ENCODE data around the gene EPOP. TPM values are rescaled to one million over a fixed set of nuclear protein-coding genes. Genes with fewer than 3 reads are reported as not detected.

The EPOP gene
- total and polyA plus RNA-seq, 4 donors, result 0.32 to 1.9 (median 1.1) TPM

DNA sequence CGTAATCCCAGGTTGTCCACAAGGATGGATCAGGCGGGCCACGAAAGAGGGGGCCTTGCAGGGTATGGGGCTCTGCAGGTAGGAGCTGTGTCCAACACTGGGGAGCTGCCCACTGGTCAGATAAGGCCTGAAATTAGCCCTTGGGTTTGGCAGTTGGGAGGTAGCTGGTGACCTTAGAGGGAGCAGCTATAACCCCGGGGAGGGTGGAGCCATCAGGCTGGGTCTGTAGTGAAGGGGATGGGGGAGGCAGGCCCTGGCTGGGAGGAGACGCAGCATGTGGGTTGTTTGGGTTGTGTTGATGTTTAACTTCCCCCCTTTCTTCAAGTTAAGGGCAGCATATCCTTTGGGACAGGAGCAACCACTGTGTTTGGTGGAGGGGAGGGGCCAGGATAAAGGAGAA lies 36.2 kb upstream of the EPOP start:
- DNase-seq (ENCODE audit: low spot score), result no peak
- Histone ChIP-seq H3K9me3 (ENCODE audit: control insufficient read depth in 4 of 4, low read length in 3 of 4) (no peaks in the 10 kb centered on the region), H3K27me3 (ENCODE audit: control insufficient read depth in 4 of 4, insufficient read depth in 4 of 4, low read length in 3 of 4) (no peaks in the 10 kb centered on the region), H3K9ac (ENCODE audit: low read depth in 1 of 2, low read length in 2 of 2) (no peak overlapping the region), H3K36me3 (ENCODE audit: control insufficient read depth in 4 of 4, insufficient read depth in 3 of 4, low read depth in 1 of 4, low read length in 3 of 4) (peaks cover 6 to 37% (median 12%) of the 10 kb centered on the region in 4 donors), H3K4me3 (ENCODE audit: low read depth in 1 of 3, low read length in 3 of 3) (no peak overlapping the region), H3K4me1 (ENCODE audit: control insufficient read depth in 4 of 4, insufficient read depth in 4 of 4, low read length in 3 of 4) (peaks cover 0 to 11% (median 4%) of the 10 kb centered on the region in 4 donors), H3K27ac (ENCODE audit: low read depth in 1 of 2, low read length in 2 of 2) (no peak overlapping the region)
- 86% methylated on average over 5 of the region's 5 CpGs for WGBS
- TF ChIP-seq HNF4A (conservative IDR thresholded peaks at IDR 0.05) (no peak), TAF1 (conservative IDR thresholded peaks at IDR 0.05) (no peak), HNF4G (IDR thresholded peaks at IDR 0.05) (no peak), EGR1 (IDR thresholded peaks at IDR 0.05; ENCODE audit: low read depth in 2 of 2) (no peak), REST (IDR thresholded peaks at IDR 0.05) (no peak), YY1 (IDR thresholded peaks at IDR 0.05) (no peak), FOXA1 (IDR thresholded peaks at IDR 0.05) (no peak)

DNA sequence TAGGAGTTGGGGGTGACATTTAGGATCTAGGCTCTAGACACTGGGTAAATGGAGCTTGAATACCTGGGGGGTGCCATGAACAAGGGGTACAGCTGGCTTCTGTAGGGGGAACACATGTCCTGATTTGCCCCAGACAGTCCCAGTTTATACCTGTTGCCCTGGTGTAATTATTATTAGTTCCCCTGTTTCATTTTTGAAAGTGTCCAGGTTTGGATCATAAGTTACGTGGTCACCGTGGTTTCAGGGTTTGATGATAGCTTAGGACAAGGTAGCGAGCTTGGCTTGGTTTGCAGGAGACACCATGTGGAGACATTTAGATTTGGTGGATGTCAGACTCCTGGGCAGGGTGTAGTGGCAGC lies 35.8 kb upstream of the EPOP start:
- Histone ChIP-seq H3K4me3 (ENCODE audit: low read depth in 1 of 3, low read length in 3 of 3) (no peak overlapping the region), H3K9me3 (ENCODE audit: control insufficient read depth in 4 of 4, low read length in 3 of 4) (no peaks in the 10 kb centered on the region), H3K36me3 (ENCODE audit: control insufficient read depth in 4 of 4, insufficient read depth in 3 of 4, low read depth in 1 of 4, low read length in 3 of 4) (peaks cover 6 to 33% (median 10%) of the 10 kb centered on the region in 4 donors), H3K9ac (ENCODE audit: low read depth in 1 of 2, low read length in 2 of 2) (no peak overlapping the region), H3K27ac (ENCODE audit: low read depth in 1 of 2, low read length in 2 of 2) (no peak overlapping the region), H3K27me3 (ENCODE audit: control insufficient read depth in 4 of 4, insufficient read depth in 4 of 4, low read length in 3 of 4) (no peaks in the 10 kb centered on the region), H3K4me1 (ENCODE audit: control insufficient read depth in 4 of 4, insufficient read depth in 4 of 4, low read length in 3 of 4) (peaks cover 0 to 12% (median 5%) of the 10 kb centered on the region in 4 donors)
- TF ChIP-seq SP1 (IDR thresholded peaks at IDR 0.05) (no peak), JUND (IDR thresholded peaks at IDR 0.05) (no peak), TAF1 (conservative IDR thresholded peaks at IDR 0.05) (no peak), FOXA2 (IDR thresholded peaks at IDR 0.05) (no peak), HNF4G (IDR thresholded peaks at IDR 0.05) (no peak)
- TF ChIP-seq, protein P1, sequence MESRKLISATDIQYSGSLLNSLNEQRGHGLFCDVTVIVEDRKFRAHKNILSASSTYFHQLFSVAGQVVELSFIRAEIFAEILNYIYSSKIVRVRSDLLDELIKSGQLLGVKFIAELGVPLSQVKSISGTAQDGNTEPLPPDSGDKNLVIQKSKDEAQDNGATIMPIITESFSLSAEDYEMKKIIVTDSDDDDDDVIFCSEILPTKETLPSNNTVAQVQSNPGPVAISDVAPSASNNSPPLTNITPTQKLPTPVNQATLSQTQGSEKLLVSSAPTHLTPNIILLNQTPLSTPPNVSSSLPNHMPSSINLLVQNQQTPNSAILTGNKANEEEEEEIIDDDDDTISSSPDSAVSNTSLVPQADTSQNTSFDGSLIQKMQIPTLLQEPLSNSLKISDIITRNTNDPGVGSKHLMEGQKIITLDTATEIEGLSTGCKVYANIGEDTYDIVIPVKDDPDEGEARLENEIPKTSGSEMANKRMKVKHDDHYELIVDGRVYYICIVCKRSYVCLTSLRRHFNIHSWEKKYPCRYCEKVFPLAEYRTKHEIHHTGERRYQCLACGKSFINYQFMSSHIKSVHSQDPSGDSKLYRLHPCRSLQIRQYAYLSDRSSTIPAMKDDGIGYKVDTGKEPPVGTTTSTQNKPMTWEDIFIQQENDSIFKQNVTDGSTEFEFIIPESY (IDR thresholded peaks at IDR 0.05), result no peak
- no peak for DNase-seq (ENCODE audit: low spot score)
- 96% methylated on average over 3 of the region's 3 CpGs for WGBS

GRCh38 chr17:38709864-38710603 lies 35.3 kb upstream of the EPOP start:
- no peak overlapping the region for H3K4me3 ChIP-seq (ENCODE audit: low read depth in 1 of 3, low read length in 3 of 3)
- H3K9ac ChIP-seq (ENCODE audit: low read depth in 1 of 2, low read length in 2 of 2), result no peak overlapping the region
- TF ChIP-seq JUND (IDR thresholded peaks at IDR 0.05) (no peak), CTCF (IDR thresholded peaks at IDR 0.05; ENCODE audit: low read depth, low read length, missing input control) (no peak), REST (IDR thresholded peaks at IDR 0.05) (no peak), RAD21 (IDR thresholded peaks at IDR 0.05) (no peak)
- TF ChIP-seq, protein P2, sequence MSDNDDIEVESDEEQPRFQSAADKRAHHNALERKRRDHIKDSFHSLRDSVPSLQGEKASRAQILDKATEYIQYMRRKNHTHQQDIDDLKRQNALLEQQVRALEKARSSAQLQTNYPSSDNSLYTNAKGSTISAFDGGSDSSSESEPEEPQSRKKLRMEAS (IDR thresholded peaks at IDR 0.05), result no peak
- H3K27me3 ChIP-seq (ENCODE audit: control insufficient read depth in 4 of 4, insufficient read depth in 4 of 4, low read length in 3 of 4), result no peaks in the 10 kb centered on the region
- no peak for DNase-seq (ENCODE audit: low spot score)
- H3K27ac ChIP-seq (ENCODE audit: low read depth in 1 of 2, low read length in 2 of 2), result no peak overlapping the region
- H3K36me3 ChIP-seq (ENCODE audit: control insufficient read depth in 4 of 4, insufficient read depth in 3 of 4, low read depth in 1 of 4, low read length in 3 of 4), result peaks cover 5 to 28% (median 7%) of the 10 kb centered on the region in 4 donors
- WGBS, result 84% methylated on average over 13 of the region's 13 CpGs
- peaks cover 0 to 12% (median 5%) of the 10 kb centered on the region in 4 donors for H3K4me1 ChIP-seq (ENCODE audit: control insufficient read depth in 4 of 4, insufficient read depth in 4 of 4, low read length in 3 of 4)
- no peaks in the 10 kb centered on the region for H3K9me3 ChIP-seq (ENCODE audit: control insufficient read depth in 4 of 4, low read length in 3 of 4)
